ENCODE results near the gene JAZF1.

Gene JAZF1

DNA sequence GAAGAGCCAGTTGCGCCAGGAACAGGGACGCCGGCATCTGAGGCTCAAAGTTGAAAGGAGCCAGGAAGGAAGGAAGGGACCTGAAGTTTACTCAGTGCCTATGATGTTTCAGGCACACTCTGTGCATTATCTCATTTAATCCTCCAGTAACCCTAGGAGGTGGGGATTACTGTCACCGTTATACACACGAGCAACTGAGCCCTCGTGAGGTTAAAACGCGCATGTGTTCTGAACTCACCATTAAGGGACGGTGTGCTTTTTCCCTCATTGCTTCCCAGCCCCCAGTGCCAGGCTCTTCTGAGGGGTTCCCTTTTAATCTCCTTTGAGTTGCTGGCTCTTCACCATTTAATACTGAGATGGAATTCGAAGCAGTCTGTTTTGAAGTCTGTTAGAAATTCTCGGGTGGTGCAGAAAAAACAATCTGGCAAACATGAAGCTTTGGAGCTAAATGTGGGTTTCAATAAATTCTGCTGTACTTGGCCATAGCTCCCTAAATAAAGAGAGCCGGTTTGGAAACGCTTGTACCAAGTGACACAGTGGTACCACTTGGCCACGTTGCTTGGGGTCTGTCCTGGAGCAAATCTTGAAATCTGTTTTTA, 338.4 kb downstream of the JAZF1 start:
- no peak overlapping the region for H3K4me3 ChIP-seq (ENCODE audit: low read depth, low read length)
- TF ChIP-seq, protein P1, sequence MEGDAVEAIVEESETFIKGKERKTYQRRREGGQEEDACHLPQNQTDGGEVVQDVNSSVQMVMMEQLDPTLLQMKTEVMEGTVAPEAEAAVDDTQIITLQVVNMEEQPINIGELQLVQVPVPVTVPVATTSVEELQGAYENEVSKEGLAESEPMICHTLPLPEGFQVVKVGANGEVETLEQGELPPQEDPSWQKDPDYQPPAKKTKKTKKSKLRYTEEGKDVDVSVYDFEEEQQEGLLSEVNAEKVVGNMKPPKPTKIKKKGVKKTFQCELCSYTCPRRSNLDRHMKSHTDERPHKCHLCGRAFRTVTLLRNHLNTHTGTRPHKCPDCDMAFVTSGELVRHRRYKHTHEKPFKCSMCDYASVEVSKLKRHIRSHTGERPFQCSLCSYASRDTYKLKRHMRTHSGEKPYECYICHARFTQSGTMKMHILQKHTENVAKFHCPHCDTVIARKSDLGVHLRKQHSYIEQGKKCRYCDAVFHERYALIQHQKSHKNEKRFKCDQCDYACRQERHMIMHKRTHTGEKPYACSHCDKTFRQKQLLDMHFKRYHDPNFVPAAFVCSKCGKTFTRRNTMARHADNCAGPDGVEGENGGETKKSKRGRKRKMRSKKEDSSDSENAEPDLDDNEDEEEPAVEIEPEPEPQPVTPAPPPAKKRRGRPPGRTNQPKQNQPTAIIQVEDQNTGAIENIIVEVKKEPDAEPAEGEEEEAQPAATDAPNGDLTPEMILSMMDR (IDR thresholded peaks at IDR 0.05; ENCODE audit: low read depth, low read length) = no peak

DNA sequence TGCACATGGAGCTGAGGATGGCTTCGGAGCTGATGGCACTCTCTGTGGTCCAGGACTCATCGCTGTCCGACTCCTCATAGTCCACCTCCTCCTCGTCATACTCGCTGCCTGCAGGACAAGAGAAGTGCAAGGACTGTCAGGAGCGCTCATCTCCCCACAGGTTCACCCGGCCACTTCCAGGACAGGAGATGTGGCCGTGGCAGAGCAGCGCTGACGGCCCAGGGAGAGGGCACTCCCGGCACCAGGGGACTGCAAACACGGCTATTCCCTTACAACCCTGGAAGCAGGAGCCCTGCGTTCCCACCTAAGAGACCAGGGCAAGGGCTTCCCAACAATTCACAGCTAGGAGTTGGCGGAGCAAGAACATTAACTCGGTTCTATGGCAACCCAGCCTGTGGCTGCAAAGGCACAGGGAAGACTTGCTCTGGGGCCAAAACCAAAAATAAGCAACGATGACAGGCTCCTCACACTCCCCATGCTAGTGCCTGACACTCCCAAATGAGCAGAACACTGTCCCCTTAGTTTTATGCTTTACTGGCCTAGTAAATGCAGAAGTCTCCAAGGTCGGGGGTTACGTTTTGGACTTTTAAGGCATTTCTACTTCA, 339.7 kb downstream of the JAZF1 start:
- no peak overlapping the region for H3K4me3 ChIP-seq (ENCODE audit: low read depth, low read length)
- TF ChIP-seq, protein P1 (IDR thresholded peaks at IDR 0.05; ENCODE audit: low read depth, low read length) = no peak

- no peak overlapping the region for H3K4me3 ChIP-seq (ENCODE audit: low read depth, low read length)
- TF ChIP-seq, protein P1 (IDR thresholded peaks at IDR 0.05; ENCODE audit: low read depth, low read length) = no peak
Measured at GRCh38 chr7:27840313-27840712, 340.3 kb downstream of the JAZF1 start.

DNA sequence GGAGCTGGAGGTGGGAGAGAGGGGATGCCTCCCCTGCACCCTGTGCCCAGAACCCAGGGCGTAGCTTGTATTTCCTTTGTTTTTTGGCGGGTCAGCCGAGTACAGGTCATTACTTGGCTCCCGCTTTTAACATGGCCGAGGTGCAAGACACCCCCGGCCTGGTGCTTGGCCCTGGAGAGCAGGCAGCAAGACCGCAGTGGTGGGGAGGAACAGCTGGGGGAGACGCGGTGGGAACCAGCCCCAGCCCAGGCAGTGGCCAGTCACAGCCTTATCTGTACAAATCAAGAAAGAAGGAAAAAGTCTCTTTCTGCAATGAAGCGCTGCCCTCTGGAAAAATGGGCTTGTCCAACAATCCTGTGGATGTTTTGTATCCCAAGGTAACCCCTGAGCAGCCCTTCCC, 341.5 kb downstream of the JAZF1 start:
- TF ChIP-seq, protein P1 (IDR thresholded peaks at IDR 0.05; ENCODE audit: low read depth, low read length) = no peak
- H3K4me3 ChIP-seq (ENCODE audit: low read depth, low read length) = no peak overlapping the region

- H3K4me3 ChIP-seq (ENCODE audit: low read depth, low read length) = no peak overlapping the region
- TF ChIP-seq, protein P1 (IDR thresholded peaks at IDR 0.05; ENCODE audit: low read depth, low read length) = no peak
Measured at GRCh38 chr7:27836536-27836935, 344.1 kb downstream of the JAZF1 start.

- H3K4me3 ChIP-seq (ENCODE audit: low read depth, low read length) = no peak overlapping the region
- TF ChIP-seq, protein P1 (IDR thresholded peaks at IDR 0.05; ENCODE audit: low read depth, low read length) = no peak
Measured at GRCh38 chr7:27835376-27835775, 345.2 kb downstream of the JAZF1 start.

DNA sequence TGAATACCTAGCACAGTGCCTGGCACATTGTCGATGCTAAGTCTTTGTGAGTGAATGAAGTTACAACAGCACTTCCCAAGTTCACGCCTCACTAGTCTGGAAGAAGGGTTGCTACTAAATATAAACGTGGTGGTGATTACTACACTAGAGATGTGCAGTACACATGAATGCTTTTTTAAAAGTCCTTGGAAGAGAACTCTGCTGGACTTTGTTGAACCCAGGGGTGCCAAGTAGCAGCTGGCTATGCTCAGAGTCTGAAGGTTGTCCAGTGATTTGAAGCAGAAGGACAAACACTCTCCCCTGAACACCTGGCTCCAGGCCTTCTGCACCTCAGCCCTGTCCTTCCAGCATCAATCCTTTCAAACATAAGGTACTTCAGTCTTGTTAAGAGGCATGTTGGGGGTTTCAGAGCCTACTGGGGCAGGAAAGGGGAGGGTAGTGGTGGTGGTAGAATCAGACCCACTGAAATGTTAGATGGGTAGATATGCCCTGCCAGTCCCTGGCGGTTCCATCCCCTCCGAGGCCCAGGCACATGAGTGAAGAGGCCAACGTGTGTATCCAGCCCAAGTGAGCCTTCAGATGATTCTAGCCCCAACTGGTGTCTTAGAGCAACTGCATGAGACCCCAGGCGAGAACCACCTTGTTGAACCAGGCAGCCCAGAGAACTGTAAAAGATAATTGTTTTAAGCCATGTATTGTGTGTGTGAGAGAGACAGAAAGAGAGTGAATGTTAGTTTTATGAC, 346.2 kb downstream of the JAZF1 start:
- no peak overlapping the region for H3K4me3 ChIP-seq (ENCODE audit: low read depth, low read length)
- TF ChIP-seq, protein P1 (IDR thresholded peaks at IDR 0.05; ENCODE audit: low read depth, low read length) = no peak
